Trophoblast cell (in vitro differentiated cells and primary cell): ENCODE measurements around the gene NLK.
"Not testable (repeated sequence)": the region's sequence is repeated elsewhere in the genome, so short reads cannot be mapped to it uniquely, and the experiment has no call there.

Experiments
- DNase-seq, 2 donors: peaks; one replicate each; pipeline ENCODE4 v3.0.0-alpha.2; 2016
- H2AFZ ChIP-seq: 2 replicates; pipeline ENCODE4 v1.6.1; 2013; ENCODE audit warnings: low read length, moderate library complexity, mild to moderate bottlenecking; ENCODE audit not compliant: insufficient read depth, poor library complexity
- H2AK5ac ChIP-seq: 2 replicates; pipeline ENCODE4 v1.6.1; 2013; ENCODE audit warnings: mild to moderate bottlenecking, low read length
- H2BK120ac ChIP-seq: 2 replicates; pipeline ENCODE4 v1.6.1; 2013; ENCODE audit warnings: low read length, mild to moderate bottlenecking, moderate library complexity; ENCODE audit not compliant: insufficient read depth, poor library complexity
- H2BK12ac ChIP-seq: 2 replicates; pipeline ENCODE4 v1.6.1; 2013; ENCODE audit warnings: mild to moderate bottlenecking, low read length, moderate library complexity
- H2BK5ac ChIP-seq: 2 replicates; pipeline ENCODE4 v1.6.1; 2013; ENCODE audit warnings: low read length, low read depth, moderate library complexity, mild to moderate bottlenecking; ENCODE audit not compliant: poor library complexity
- H3K14ac ChIP-seq: 2 replicates; pipeline ENCODE4 v1.6.1; 2013; ENCODE audit warnings: mild to moderate bottlenecking, low read length
- H3K18ac ChIP-seq: 2 replicates; pipeline ENCODE4 v1.6.1; 2013; ENCODE audit warnings: mild to moderate bottlenecking, low read length
- H3K23ac ChIP-seq: 2 replicates; pipeline ENCODE4 v1.6.1; 2013; ENCODE audit warnings: low read length
- H3K27ac ChIP-seq: 2 replicates; pipeline ENCODE4 v1.5.1; 2013; ENCODE audit warnings: low read depth, mild to moderate bottlenecking, inconsistent platforms, low read length, moderate library complexity
- H3K27me3 ChIP-seq: 2 replicates; pipeline ENCODE4 v1.6.1; 2013; ENCODE audit warnings: inconsistent platforms, mild to moderate bottlenecking, low read length, moderate library complexity; ENCODE audit not compliant: insufficient read depth
- H3K36me3 ChIP-seq, 2 experiments: 1 replicate in 1 of 2; 2 replicates in 1 of 2; pipeline ENCODE4 v1.6.1; 2013; ENCODE audit warnings: low read length in 2 of 2, mild to moderate bottlenecking in 2 of 2, moderate library complexity in 1 of 2; ENCODE audit not compliant: insufficient read depth in 2 of 2, control insufficient read depth in 1 of 2
- H3K4ac ChIP-seq: 2 replicates; pipeline ENCODE4 v1.6.1; 2013; ENCODE audit warnings: low read depth, mild to moderate bottlenecking, low read length, moderate library complexity
- H3K4me1 ChIP-seq, 2 experiments: 1 replicate in 1 of 2; 2 replicates in 1 of 2; pipeline ENCODE4 v1.6.1; 2013; ENCODE audit warnings: low read length in 2 of 2, mild to moderate bottlenecking in 2 of 2, moderate library complexity in 1 of 2; ENCODE audit not compliant: insufficient read depth in 2 of 2, control insufficient read depth in 1 of 2
- H3K4me2 ChIP-seq: 2 replicates; pipeline ENCODE4 v1.6.1; 2013; ENCODE audit warnings: inconsistent platforms, mild to moderate bottlenecking, low read length, moderate library complexity
- H3K4me3 ChIP-seq: 2 replicates; pipeline ENCODE4 v1.5.1; 2013; ENCODE audit warnings: mild to moderate bottlenecking, low read depth, low read length, inconsistent platforms
- H3K79me1 ChIP-seq: one replicate; pipeline ENCODE4 v1.6.1; 2013; ENCODE audit warnings: low read length
- H3K79me2 ChIP-seq: 2 replicates; pipeline ENCODE4 v1.6.1; 2013; ENCODE audit warnings: low read length, mild to moderate bottlenecking; ENCODE audit not compliant: control insufficient read depth, insufficient read depth, poor library complexity
- H3K9ac ChIP-seq: 2 replicates; pipeline ENCODE4 v1.6.1; 2013; ENCODE audit warnings: mild to moderate bottlenecking, low read length
- H3K9me3 ChIP-seq: 2 replicates; pipeline ENCODE4 v1.6.1; 2013; ENCODE audit warnings: low read depth, mild to moderate bottlenecking, control low read depth, inconsistent platforms, low read length; ENCODE audit not compliant: insufficient read depth
- H4K12ac ChIP-seq: 2 replicates; pipeline ENCODE4 v1.6.1; 2013; ENCODE audit warnings: low read depth, mild to moderate bottlenecking, low read length, moderate library complexity
- H4K8ac ChIP-seq: 2 replicates; pipeline ENCODE4 v1.6.1; 2013; ENCODE audit warnings: low read depth, mild to moderate bottlenecking, low read length, moderate library complexity
- H4K91ac ChIP-seq: one replicate; pipeline ENCODE4 v1.6.1; 2013; ENCODE audit warnings: low read depth, mild to moderate bottlenecking, low read length, moderate library complexity
- WGBS: extraction: QIAGEN DNeasy Blood & Tissue Kit; methylation state at CpG from one replicate; pipeline ENCODE4 v1.1.7; 2013; ENCODE audit warnings: missing lambda C conversion rate; ENCODE audit not compliant: insufficient read length, insufficient coverage; ENCODE audit errors: extremely low coverage; 5-methylcytosine and 5-hydroxymethylcytosine counted together

Gene NLK

GRCh38 chr17:28074010-28074409 is 31.5 kb downstream of the NLK start:
- H4K8ac ChIP-seq = no peak overlapping the region
- H2BK12ac ChIP-seq = no peak overlapping the region
- no peak overlapping the region for H2AK5ac ChIP-seq
- H3K36me3 ChIP-seq = no peaks in the 10 kb centered on the region
- no peaks in the 10 kb centered on the region for H3K79me2 ChIP-seq
- DNase-seq = no peak
- WGBS = no CpG with 5 or more reads among the region's 3 CpGs
- peaks cover 0 to 4% of the 10 kb centered on the region in 2 experiments for H3K4me1 ChIP-seq
- no peaks in the 10 kb centered on the region for H3K79me1 ChIP-seq
- no peak overlapping the region for H3K4ac ChIP-seq
- no peak overlapping the region for H4K91ac ChIP-seq
- no peak overlapping the region for H3K4me3 ChIP-seq
- no peak overlapping the region for H3K23ac ChIP-seq
- no peaks in the 10 kb centered on the region for H3K27me3 ChIP-seq
- H2AFZ ChIP-seq = no peak overlapping the region
- H2BK5ac ChIP-seq = no peak overlapping the region
- H3K27ac ChIP-seq = no peak overlapping the region
- no peak overlapping the region for H2BK120ac ChIP-seq
- H3K14ac ChIP-seq = no peak overlapping the region
- no peak overlapping the region for H3K9ac ChIP-seq
- no peak overlapping the region for H4K12ac ChIP-seq
- H3K18ac ChIP-seq = no peak overlapping the region
- no peak overlapping the region for H3K4me2 ChIP-seq
- H3K9me3 ChIP-seq = no peaks in the 10 kb centered on the region

DNA sequence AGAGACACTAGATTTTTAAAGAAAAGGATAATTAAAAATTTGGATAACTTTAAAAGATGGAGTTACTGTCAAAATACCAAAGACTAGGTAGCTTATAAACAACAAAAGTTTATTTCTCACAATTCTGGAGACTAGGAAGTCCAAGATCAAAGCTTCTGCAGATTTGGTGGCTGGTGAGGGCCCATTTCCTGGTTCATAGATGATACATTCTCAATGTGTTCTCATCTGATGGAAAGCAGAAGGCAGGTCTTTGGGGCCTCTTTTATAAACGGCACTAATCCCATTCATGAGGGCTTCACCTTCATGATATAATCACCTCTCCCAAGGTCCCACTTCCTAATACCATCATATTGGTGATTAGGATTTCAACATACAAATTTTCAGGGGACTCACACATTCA is 33.7 kb downstream of the NLK start:
- Histone ChIP-seq H2AK5ac (no peak overlapping the region), H4K91ac (peak overlapping the region; percentile 47), H3K27me3 (no peaks in the 10 kb centered on the region), H3K4me2 (no peak overlapping the region), H2BK12ac (no peak overlapping the region), H4K8ac (no peak overlapping the region), H3K23ac (no peak overlapping the region), H3K18ac (no peak overlapping the region), H3K9me3 (no peaks in the 10 kb centered on the region), H3K79me1 (no peaks in the 10 kb centered on the region), H3K9ac (no peak overlapping the region), H3K4ac (no peak overlapping the region), H2BK120ac (no peak overlapping the region), H4K12ac (no peak overlapping the region), H2BK5ac (no peak overlapping the region), H3K14ac (no peak overlapping the region), H3K27ac (no peak overlapping the region), H3K4me1 (peaks cover 0 to 4% of the 10 kb centered on the region in 2 experiments), H2AFZ (no peak overlapping the region), H3K36me3 (no peaks in the 10 kb centered on the region), H3K4me3 (no peak overlapping the region), H3K79me2 (no peaks in the 10 kb centered on the region)
- no peak for DNase-seq
- WGBS = no CpG with 5 or more reads among the region's 1 CpG

DNA sequence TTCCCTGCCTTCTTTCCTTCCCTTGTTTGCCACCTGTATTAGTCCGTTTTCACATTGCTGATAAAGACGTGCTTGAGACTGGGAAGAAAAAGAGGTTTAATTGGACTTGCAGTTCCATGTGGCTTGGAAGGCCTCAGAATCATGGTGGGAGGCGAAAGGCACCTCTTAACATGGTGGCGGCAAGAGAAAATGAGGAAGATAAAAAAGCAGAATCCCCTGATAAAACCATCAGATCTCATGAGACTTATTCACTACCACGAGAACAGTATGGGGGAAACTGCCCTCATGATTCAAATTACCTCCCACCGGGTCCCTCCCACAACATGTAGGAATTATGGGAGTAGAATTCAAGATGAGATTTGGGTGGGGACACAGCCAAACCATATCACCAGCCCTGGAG is 34.7 kb downstream of the NLK start:
- not testable (repeated sequence) for H3K18ac ChIP-seq, H2AK5ac ChIP-seq, H4K12ac ChIP-seq, H3K9me3 ChIP-seq, H3K14ac ChIP-seq, H2BK120ac ChIP-seq, H3K4ac ChIP-seq, H3K79me2 ChIP-seq, H3K27ac ChIP-seq, H3K27me3 ChIP-seq, H3K36me3 ChIP-seq, H3K79me1 ChIP-seq, H3K4me3 ChIP-seq, H2BK5ac ChIP-seq, H3K23ac ChIP-seq, H3K9ac ChIP-seq, H3K4me1 ChIP-seq, H2BK12ac ChIP-seq, H3K4me2 ChIP-seq, DNase-seq, H4K8ac ChIP-seq, H2AFZ ChIP-seq, H4K91ac ChIP-seq
- no CpG with 5 or more reads among the region's 6 CpGs for WGBS

DNA sequence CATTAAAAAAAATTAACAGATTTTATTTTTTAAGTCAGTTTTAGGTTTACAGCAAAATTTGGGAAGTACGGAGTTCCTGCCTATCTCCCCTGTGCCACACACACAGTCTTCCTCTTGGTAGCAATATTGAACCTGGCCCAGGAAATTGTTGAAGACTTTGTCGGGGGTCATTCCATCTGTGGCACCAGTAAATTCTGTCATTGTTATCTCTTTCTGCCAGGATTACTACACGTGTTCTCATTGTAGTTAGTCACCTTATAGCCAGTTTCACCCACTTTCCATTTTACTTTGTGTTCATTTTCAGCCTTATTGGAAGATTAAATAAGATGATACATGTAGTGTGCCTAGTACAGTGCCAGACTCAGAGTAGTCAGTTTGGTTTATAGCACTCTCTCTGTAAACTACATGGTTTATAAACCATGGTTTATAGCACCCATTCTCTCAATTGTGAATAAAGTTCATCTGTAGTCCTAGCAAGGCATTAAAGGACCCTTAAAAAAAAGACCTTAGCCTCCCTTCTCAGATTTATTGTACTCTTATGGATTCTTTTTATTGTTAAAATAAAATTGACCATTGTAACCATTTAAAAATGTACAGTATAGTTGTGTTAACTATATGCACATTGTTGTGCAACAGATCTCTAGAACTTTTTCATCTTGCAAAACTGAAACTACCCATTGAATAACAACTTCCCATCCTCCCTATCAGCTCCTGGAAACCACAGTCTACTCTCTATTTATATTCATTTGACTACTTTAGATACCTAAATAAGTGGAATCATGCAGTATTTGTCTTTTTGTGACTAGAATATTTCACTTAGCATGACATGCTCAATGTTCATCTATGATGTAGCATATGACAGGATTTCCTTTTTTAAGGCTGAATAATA is 36.1 kb downstream of the NLK start:
- WGBS = no CpG with 5 or more reads among the region's 3 CpGs
- Histone ChIP-seq H3K27me3 (no peaks in the 10 kb centered on the region), H3K9me3 (no peaks in the 10 kb centered on the region), H3K14ac (no peak overlapping the region), H2BK5ac (no peak overlapping the region), H2AFZ (no peak overlapping the region), H3K4ac (no peak overlapping the region), H4K12ac (no peak overlapping the region), H3K9ac (no peak overlapping the region), H3K79me2 (no peaks in the 10 kb centered on the region), H3K4me2 (no peak overlapping the region), H2BK12ac (no peak overlapping the region), H3K4me3 (no peak overlapping the region), H3K36me3 (no peaks in the 10 kb centered on the region), H3K18ac (no peak overlapping the region), H3K27ac (no peak overlapping the region), H2BK120ac (no peak overlapping the region), H3K79me1 (no peaks in the 10 kb centered on the region), H4K8ac (no peak overlapping the region), H3K4me1 (peaks cover 0 to 4% of the 10 kb centered on the region in 2 experiments), H2AK5ac (no peak overlapping the region), H4K91ac (no peak overlapping the region), H3K23ac (no peak overlapping the region)
- DNase-seq = no peak
